ENCODE data around the gene RBM12.

DNA sequence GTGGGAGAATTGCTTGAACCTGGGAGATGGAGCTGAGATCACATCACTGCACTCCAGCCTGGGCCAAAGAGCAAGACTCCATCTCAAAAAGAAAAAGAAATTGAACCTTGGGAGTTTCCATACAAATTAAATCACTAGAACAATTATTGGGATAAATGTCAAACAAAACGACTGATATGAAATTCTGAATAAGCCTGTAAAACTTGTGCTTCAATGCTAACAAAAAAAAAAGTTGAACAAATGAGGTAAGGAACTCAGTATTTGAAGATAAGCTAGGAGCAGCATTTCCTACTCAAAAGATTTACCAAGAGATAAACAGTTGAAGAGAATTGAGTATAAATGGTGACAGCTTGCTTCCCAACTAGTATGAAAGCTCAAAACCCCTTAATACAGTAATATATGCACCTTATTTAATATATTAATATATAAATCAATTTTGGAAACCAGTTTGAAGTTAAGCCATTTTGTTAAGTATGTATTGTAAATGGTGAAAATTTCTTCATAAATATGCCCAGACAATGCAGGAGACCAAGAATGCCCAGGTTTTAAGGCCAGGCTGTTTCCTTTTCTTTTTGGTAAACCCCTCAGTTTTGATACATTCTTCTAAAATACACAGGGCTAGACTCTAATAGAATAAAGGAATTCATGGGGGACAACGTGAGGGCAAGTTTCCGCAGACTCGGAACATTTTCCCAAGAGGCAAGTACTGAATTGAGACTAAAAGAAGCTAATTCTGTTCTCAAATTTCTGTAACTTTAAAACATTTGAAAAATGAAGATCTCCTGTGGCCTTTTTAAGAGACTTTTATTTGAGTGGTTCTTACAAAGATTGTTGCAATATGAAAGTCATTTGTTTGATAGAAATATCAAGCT is 38.4 kb upstream of the RBM12 start:
- TF ChIP-seq, protein P1, sequence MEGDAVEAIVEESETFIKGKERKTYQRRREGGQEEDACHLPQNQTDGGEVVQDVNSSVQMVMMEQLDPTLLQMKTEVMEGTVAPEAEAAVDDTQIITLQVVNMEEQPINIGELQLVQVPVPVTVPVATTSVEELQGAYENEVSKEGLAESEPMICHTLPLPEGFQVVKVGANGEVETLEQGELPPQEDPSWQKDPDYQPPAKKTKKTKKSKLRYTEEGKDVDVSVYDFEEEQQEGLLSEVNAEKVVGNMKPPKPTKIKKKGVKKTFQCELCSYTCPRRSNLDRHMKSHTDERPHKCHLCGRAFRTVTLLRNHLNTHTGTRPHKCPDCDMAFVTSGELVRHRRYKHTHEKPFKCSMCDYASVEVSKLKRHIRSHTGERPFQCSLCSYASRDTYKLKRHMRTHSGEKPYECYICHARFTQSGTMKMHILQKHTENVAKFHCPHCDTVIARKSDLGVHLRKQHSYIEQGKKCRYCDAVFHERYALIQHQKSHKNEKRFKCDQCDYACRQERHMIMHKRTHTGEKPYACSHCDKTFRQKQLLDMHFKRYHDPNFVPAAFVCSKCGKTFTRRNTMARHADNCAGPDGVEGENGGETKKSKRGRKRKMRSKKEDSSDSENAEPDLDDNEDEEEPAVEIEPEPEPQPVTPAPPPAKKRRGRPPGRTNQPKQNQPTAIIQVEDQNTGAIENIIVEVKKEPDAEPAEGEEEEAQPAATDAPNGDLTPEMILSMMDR (IDR thresholded peaks at IDR 0.05): no peak
- TF ChIP-seq, protein P2, sequence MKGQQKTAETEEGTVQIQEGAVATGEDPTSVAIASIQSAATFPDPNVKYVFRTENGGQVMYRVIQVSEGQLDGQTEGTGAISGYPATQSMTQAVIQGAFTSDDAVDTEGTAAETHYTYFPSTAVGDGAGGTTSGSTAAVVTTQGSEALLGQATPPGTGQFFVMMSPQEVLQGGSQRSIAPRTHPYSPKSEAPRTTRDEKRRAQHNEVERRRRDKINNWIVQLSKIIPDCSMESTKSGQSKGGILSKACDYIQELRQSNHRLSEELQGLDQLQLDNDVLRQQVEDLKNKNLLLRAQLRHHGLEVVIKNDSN (CRISPR knock-in tag; IDR thresholded peaks at IDR 0.05): no peak
- no peak for TF ChIP-seq TEAD4 (CRISPR knock-in tag; IDR thresholded peaks at IDR 0.05)
- no peak for TF ChIP-seq ZNF317 (CRISPR knock-in tag; IDR thresholded peaks at IDR 0.05; ENCODE audit: borderline replicate concordance, low read depth)
- TF ChIP-seq, protein P3, sequence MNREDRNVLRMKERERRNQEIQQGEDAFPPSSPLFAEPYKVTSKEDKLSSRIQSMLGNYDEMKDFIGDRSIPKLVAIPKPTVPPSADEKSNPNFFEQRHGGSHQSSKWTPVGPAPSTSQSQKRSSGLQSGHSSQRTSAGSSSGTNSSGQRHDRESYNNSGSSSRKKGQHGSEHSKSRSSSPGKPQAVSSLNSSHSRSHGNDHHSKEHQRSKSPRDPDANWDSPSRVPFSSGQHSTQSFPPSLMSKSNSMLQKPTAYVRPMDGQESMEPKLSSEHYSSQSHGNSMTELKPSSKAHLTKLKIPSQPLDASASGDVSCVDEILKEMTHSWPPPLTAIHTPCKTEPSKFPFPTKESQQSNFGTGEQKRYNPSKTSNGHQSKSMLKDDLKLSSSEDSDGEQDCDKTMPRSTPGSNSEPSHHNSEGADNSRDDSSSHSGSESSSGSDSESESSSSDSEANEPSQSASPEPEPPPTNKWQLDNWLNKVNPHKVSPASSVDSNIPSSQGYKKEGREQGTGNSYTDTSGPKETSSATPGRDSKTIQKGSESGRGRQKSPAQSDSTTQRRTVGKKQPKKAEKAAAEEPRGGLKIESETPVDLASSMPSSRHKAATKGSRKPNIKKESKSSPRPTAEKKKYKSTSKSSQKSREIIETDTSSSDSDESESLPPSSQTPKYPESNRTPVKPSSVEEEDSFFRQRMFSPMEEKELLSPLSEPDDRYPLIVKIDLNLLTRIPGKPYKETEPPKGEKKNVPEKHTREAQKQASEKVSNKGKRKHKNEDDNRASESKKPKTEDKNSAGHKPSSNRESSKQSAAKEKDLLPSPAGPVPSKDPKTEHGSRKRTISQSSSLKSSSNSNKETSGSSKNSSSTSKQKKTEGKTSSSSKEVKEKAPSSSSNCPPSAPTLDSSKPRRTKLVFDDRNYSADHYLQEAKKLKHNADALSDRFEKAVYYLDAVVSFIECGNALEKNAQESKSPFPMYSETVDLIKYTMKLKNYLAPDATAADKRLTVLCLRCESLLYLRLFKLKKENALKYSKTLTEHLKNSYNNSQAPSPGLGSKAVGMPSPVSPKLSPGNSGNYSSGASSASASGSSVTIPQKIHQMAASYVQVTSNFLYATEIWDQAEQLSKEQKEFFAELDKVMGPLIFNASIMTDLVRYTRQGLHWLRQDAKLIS (CRISPR knock-in tag; IDR thresholded peaks at IDR 0.05; ENCODE audit: borderline replicate concordance): no peak
- no peak for TF ChIP-seq ZNF138 (CRISPR knock-in tag; conservative IDR thresholded peaks at IDR 0.05)
- TF ChIP-seq SMAD4 (CRISPR knock-in tag; IDR thresholded peaks at IDR 0.05): no peak
- no peak for TF ChIP-seq MYBL2 (CRISPR knock-in tag; IDR thresholded peaks at IDR 0.05)
- no peak for TF ChIP-seq JUN (CRISPR knock-in tag; IDR thresholded peaks at IDR 0.05)
- no peak for TF ChIP-seq GABPB1 (CRISPR knock-in tag; IDR thresholded peaks at IDR 0.05)
